A549 treated with GW870086 at 1 μM for 4 hours (cell line): ENCODE data around the gene DNAJC30. TPM values are rescaled to one million over a fixed set of nuclear protein-coding genes. Genes with fewer than 3 reads are reported as not detected.

Experiments used
- total RNA-seq: library from RNA; stranded (reverse); fragments of 200-300 nt; extraction: Qiagen RNA extraction; gene quantifications from 5 replicates; pipeline ENCODE4 v1.2.3, GENCODE V29; 2022; ENCODE audit warnings: low read depth

The DNAJC30 gene
- total RNA-seq: 8.2 to 10.7 TPM (median 10.2 TPM) in 5 replicates

GRCh38 chr7:73683056-73683787, at the start of gene DNAJC30, which contains the start of gene BUD23:
Gene DNAJC30 (minus strand): TSS chr7:73683453. CDS start chr7:73683423, 30 bp downstream.
Gene BUD23 (plus strand): TSS chr7:73683597. CDS start chr7:73683626, 29 bp downstream.

GRCh38 chr7:73718905-73719805, 35.9 kb upstream of the DNAJC30 start, which contains the start of gene STX1A:
Gene STX1A (minus strand): TSS chr7:73719669. CDS start chr7:73719631, 38 bp downstream.

GRCh38 chr7:73667344-73668102, 15.7 kb downstream of the DNAJC30 start, which contains the start of gene VPS37D:
Gene VPS37D (plus strand): TSS chr7:73667831. CDS start chr7:73667959, 128 bp downstream.

Other genes starting within 250 kb of the DNAJC30 start
- 1.3 to 2.1 TPM (median 1.7 TPM) in 5 replicates for gene FZD9, start 249.7 kb downstream of the DNAJC30 start, total RNA-seq
- 47.9 to 58.9 TPM (median 56.2 TPM) in 5 replicates for gene BAZ1B, start 161.2 kb downstream of the DNAJC30 start, total RNA-seq
- gene BCL7B, start 125.8 kb downstream of the DNAJC30 start, total RNA-seq: 60.4 to 75.8 TPM (median 68.4 TPM) in 5 replicates
- 49.3 to 57.0 TPM (median 50.3 TPM) in 5 replicates for gene TBL2, start 104.9 kb downstream of the DNAJC30 start, total RNA-seq
- 1.2 to 1.5 TPM (median 1.3 TPM) in 5 replicates for gene MLXIPL, start 58.9 kb downstream of the DNAJC30 start, total RNA-seq
- 4.4 to 7.3 TPM (median 6.6 TPM) in 5 replicates for gene VPS37D, start 15.6 kb downstream of the DNAJC30 start, total RNA-seq
- 129 to 166 TPM (median 136 TPM) in 5 replicates for gene BUD23, start 144 bp upstream of the DNAJC30 start, total RNA-seq
- gene STX1A, start 36.2 kb upstream of the DNAJC30 start, total RNA-seq: 75.6 to 95.5 TPM (median 88.3 TPM) in 5 replicates
- gene ABHD11, start 55.3 kb upstream of the DNAJC30 start, total RNA-seq: 21.8 to 28.5 TPM (median 26.4 TPM) in 5 replicates
- 2.1 to 5.3 TPM (median 3.0 TPM) in 5 replicates for gene CLDN3, start 86.8 kb upstream of the DNAJC30 start, total RNA-seq
- 5.5 to 7.7 TPM (median 7.4 TPM) in 5 replicates for gene CLDN4, start 147.5 kb upstream of the DNAJC30 start, total RNA-seq
- 7.1 to 11.1 TPM (median 10.1 TPM) in 5 replicates for gene METTL27, start 159.1 kb upstream of the DNAJC30 start, total RNA-seq
- 0.32 TPM in 1 of 5 replicates, not detected in the others for gene TMEM270, start 177.7 kb upstream of the DNAJC30 start, total RNA-seq